Measurements from ENCODE around the gene PRSS21.

DNA sequence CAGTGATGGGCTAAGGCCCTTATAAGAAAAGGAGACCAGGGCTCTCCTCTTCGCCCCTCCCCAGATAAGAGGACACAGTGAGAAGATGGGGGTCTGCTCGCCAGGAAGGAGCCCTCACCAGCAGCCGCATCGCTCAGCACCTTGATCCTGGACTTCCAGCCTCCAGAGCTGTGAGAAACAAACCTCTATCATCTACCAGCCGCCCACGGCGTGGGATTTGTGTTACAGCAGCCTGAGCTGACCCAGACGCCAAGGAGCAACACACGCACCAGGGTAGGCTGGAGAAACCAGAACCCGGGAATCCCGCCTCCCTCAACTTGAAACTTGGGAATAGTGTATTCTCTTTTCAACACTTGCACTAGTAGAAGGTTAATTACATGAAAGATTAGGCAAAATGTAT is 8.9 kb downstream of the PRSS21 start:
- TF ChIP-seq POLR2AphosphoS5 (IDR thresholded peaks at IDR 0.05; ENCODE audit: borderline replicate concordance, low read depth, low read length) (no peak), EZH2 (IDR thresholded peaks at IDR 0.05) (no peak), FOXP2 (optimal IDR thresholded peaks at IDR 0.05; ENCODE audit: control extremely low read depth, extremely low read length, insufficient read depth) (no peak)
